Measurements from ENCODE around the gene IL2RG.

Gene IL2RG

DNA sequence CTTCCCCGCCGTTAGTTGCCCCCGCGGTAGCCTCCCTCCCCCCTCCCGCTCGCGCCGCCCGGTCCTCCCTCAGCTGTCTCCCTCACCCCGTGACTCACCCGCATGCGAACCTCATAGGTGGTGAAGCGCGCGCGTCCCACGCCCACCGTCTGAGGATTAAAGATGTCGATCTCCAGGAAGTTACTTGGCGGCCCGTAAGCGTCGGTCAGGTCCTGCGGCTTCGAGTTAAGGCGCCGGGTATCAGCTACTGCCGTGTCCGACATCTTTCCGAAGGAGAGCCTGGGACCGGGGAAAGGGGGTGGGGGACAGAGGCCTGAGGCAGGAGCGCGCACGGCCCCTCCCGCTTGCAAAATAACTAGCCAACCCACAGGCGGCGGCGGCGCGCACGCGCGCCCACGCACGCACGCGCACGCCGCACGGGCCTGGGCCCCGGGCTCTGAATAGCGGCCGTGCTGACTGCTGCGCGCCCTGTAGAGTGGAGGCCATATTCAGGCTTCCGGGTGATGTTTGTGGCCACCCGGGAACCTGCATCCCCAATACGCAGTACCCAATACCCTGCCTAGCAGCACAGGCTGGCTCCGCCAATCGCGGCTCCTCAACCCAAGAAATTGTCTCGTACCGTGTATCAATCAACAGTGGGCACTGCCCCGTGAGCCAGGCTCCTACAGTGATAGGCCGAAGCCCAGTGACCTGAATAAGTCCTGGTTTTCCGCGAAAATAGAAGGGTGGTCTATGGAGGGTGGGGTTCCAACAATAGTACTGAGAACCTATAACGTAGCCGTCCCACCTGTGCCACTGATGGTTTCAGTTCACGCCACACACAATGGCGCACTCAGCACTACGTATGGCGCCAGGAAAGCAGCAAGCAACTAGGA is 43.1 kb downstream of the IL2RG start, which contains the start of gene SNX12:
Gene SNX12 (minus strand): TSS at position 291 of the 875 bp plus-strand sequence. CDS start 28 bp downstream, at position 263.
- DNase-seq (ENCODE audit: low read depth in 2 of 2): peak; percentile 86 to 87

DNA sequence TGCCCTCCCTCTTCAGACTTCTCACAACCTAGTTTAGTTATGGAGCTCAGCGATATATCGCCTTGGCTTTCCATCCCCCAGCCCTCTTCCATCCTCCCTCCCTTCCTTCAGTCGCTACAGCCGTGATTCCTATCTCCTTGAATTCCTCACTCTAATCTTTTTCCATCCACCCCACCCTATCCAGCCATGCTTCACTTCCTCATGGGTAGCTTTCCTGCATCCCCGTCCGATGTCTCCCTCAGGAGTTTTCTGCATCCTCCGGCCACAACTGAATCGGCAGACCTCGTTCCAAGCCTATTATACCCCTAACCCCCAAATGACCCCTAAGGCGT is 43.7 kb downstream of the IL2RG start:
- DNase-seq (ENCODE audit: low read depth in 2 of 2): no peak

DNA sequence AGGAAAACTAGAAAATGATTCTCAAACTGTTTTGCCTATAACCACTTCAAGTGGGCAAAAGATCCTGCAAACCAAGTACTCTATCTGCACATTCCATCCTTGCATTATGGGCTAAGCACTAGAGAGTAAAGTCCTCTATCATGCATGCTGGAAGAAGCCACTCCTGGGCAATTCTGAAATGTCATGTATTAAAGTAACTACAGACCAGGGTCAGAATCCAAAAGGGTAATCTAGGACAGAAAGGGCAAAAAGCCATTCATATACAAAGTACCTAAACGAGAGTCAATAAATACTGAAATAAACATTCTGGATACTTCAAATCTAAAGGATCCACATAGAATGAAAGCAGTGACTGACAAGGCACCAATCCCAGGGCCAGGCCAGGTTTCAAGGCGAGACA is 44.3 kb downstream of the IL2RG start:
- no peak for DNase-seq (ENCODE audit: low read depth in 2 of 2)

DNA sequence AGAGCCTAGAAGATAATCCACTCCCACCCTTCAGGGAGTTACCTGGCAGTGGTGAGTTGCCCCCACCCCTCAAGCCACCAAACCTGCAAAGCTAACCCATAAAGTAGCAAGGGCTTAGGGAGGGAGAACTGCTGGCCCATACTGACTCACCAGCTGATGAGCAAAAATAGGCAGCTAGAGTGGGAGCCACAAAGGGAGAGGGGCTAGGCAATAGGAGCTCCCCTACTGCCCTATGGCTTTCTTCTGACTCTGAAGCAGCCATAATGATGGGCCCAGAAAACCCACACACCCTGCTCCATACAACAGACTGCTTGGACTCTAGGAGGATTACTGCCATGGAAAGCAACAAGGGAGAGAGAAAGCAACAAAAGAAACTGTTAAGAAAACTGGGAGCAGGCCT is 51.2 kb downstream of the IL2RG start:
- DNase-seq (ENCODE audit: low read depth in 2 of 2): no peak

DNA sequence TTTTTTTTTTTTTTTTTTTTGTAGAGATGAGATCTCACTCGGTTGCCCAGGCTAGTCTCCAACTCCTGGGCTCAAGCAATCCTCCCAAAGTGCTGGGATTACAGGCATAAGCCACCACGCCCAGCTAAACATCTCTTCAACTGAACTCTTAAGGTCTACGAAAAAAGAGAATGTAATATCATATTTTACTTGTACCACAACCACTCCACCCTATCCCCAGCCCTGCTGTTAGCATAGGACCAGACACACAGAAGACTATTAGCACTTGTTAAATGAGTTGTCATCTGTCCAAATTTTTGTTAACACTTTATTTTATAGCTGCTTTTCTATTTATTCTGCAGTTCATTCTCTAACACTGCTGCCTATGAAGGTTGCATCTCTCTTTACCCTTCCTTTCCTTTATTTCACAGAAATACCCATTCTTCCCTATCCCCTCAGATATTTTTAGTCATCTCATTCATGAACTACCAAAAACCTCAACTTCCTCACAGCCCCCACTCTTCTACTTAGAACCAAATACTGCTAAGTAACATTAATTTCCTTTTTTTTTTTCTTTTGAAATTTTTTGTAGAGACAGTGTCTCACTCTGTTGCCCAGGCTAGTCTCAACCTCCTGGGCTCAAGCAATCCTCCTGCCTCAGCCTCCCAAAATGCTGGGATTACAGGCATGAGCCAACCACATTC is 53.4 kb downstream of the IL2RG start:
- no peak for DNase-seq (ENCODE audit: low read depth in 2 of 2)
